ENCODE measurements around the gene FLVCR2. TPM values are rescaled to one million over a fixed set of nuclear protein-coding genes. Genes with fewer than 3 reads are reported as not detected.
A peak's percentile ranks its signal among the peaks of the same experiment; 100 is the strongest.

The FLVCR2 gene
- total RNA-seq, 2 donors from 2014 or later = under 0.01 to 1.3 TPM

GRCh38 chr14:75649773-75650172 is 71.4 kb downstream of the FLVCR2 start:
- Histone ChIP-seq H3K27ac (no peak overlapping the region), H3K36me3 (replicated peaks in 1 of 2; ENCODE audit: insufficient read depth in 1 of 2, low read depth in 2 of 2) (peaks cover 6 to 13% of the 10 kb centered on the region in 2 donors), H3K4me1 (peaks cover 14% of the 10 kb centered on the region), H3K9me3 (no peaks in the 10 kb centered on the region), H3K27me3 (no peaks in the 10 kb centered on the region), H3K4me3 (no peak overlapping the region)
- intact Hi-C loops (cut with DNase I) = loop anchor here (5.0 kb wide), 1 partner anchor 72 kb away; the partner anchor contains the start of gene FLVCR2
- DNase-seq (no peak), ATAC-seq (no peak)
- TF ChIP-seq POLR2A (IDR thresholded peaks at IDR 0.05) = no peak
- TF ChIP-seq, protein P1, sequence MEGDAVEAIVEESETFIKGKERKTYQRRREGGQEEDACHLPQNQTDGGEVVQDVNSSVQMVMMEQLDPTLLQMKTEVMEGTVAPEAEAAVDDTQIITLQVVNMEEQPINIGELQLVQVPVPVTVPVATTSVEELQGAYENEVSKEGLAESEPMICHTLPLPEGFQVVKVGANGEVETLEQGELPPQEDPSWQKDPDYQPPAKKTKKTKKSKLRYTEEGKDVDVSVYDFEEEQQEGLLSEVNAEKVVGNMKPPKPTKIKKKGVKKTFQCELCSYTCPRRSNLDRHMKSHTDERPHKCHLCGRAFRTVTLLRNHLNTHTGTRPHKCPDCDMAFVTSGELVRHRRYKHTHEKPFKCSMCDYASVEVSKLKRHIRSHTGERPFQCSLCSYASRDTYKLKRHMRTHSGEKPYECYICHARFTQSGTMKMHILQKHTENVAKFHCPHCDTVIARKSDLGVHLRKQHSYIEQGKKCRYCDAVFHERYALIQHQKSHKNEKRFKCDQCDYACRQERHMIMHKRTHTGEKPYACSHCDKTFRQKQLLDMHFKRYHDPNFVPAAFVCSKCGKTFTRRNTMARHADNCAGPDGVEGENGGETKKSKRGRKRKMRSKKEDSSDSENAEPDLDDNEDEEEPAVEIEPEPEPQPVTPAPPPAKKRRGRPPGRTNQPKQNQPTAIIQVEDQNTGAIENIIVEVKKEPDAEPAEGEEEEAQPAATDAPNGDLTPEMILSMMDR (IDR thresholded peaks at IDR 0.05) = no peak
- WGBS, 2 donors = 89 to 100% methylated on average over 1 of the region's 1 CpG

- Histone ChIP-seq H3K4me1 (peaks cover 14% of the 10 kb centered on the region), H3K9me3 (no peaks in the 10 kb centered on the region), H3K36me3 (replicated peaks in 1 of 2; ENCODE audit: insufficient read depth in 1 of 2, low read depth in 2 of 2) (peaks cover 6 to 13% of the 10 kb centered on the region in 2 donors), H3K27me3 (no peaks in the 10 kb centered on the region), H3K27ac (no peak overlapping the region), H3K4me3 (no peak overlapping the region)
- intact Hi-C loops (cut with DNase I) = loop anchor here (5.0 kb wide), 1 partner anchor 73 kb away; the partner anchor contains the start of gene FLVCR2
- TF ChIP-seq, protein P1 (IDR thresholded peaks at IDR 0.05) = no peak
- no peak for TF ChIP-seq POLR2A (IDR thresholded peaks at IDR 0.05)
- no peak for DNase-seq
- ATAC-seq = no peak
- WGBS, 2 donors = 93 to 94% methylated on average over 5 of the region's 5 CpGs
Measured at GRCh38 chr14:75650253-75651058, 72.0 kb downstream of the FLVCR2 start.

GRCh38 chr14:75653563-75653962 is 75.1 kb downstream of the FLVCR2 start:
- DNase-seq (no peak), ATAC-seq (no peak)
- Histone ChIP-seq H3K9me3 (no peaks in the 10 kb centered on the region), H3K4me1 (peaks cover 5% of the 10 kb centered on the region), H3K4me3 (no peak overlapping the region), H3K36me3 (replicated peaks in 1 of 2; ENCODE audit: insufficient read depth in 1 of 2, low read depth in 2 of 2) (peaks cover 6 to 13% of the 10 kb centered on the region in 2 donors), H3K27me3 (no peaks in the 10 kb centered on the region), H3K27ac (no peak overlapping the region)
- intact Hi-C loops (cut with DNase I) = loop anchor here (5.0 kb wide), 1 partner anchor 76 kb away; the partner anchor contains the start of gene FLVCR2
- WGBS, 2 donors = 95 to 96% methylated on average over 1 of the region's 1 CpG
- TF ChIP-seq, protein P1 (IDR thresholded peaks at IDR 0.05) = no peak
- no peak for TF ChIP-seq POLR2A (IDR thresholded peaks at IDR 0.05)

- H3K27ac ChIP-seq = no peak overlapping the region
- DNase-seq (peak; percentile 81 to 87 (median 85)), ATAC-seq (peak; percentile 90)
- intact Hi-C loops (cut with DNase I) = loop anchor here (5.0 kb wide), 1 partner anchor 77 kb away; the partner anchor contains the start of gene FLVCR2
- 2 to 7% methylated on average over 4 of the region's 4 CpGs for WGBS, 2 donors
- H3K27me3 ChIP-seq = no peaks in the 10 kb centered on the region
- peaks cover 4% of the 10 kb centered on the region for H3K4me1 ChIP-seq
- TF ChIP-seq, protein P1 (IDR thresholded peaks at IDR 0.05) = peak; percentile 90 to 93 (median 92)
- TF ChIP-seq POLR2A (IDR thresholded peaks at IDR 0.05) = no peak
- no peak overlapping the region for H3K4me3 ChIP-seq
- peaks cover 6 to 12% of the 10 kb centered on the region in 2 donors for H3K36me3 ChIP-seq (replicated peaks in 1 of 2; ENCODE audit: insufficient read depth in 1 of 2, low read depth in 2 of 2)
- no peaks in the 10 kb centered on the region for H3K9me3 ChIP-seq
Measured at GRCh38 chr14:75654127-75654732, 75.8 kb downstream of the FLVCR2 start.

Data from body of pancreas (tissue), 4 donors.